ENCODE results near the gene SFPQ. TPM values are rescaled to one million over a fixed set of nuclear protein-coding genes. Genes with fewer than 3 reads are reported as not detected.

Gene SFPQ, protein sequence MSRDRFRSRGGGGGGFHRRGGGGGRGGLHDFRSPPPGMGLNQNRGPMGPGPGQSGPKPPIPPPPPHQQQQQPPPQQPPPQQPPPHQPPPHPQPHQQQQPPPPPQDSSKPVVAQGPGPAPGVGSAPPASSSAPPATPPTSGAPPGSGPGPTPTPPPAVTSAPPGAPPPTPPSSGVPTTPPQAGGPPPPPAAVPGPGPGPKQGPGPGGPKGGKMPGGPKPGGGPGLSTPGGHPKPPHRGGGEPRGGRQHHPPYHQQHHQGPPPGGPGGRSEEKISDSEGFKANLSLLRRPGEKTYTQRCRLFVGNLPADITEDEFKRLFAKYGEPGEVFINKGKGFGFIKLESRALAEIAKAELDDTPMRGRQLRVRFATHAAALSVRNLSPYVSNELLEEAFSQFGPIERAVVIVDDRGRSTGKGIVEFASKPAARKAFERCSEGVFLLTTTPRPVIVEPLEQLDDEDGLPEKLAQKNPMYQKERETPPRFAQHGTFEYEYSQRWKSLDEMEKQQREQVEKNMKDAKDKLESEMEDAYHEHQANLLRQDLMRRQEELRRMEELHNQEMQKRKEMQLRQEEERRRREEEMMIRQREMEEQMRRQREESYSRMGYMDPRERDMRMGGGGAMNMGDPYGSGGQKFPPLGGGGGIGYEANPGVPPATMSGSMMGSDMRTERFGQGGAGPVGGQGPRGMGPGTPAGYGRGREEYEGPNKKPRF
- total RNA-seq, result 381 and 432 TPM in 2 replicates

DNA sequence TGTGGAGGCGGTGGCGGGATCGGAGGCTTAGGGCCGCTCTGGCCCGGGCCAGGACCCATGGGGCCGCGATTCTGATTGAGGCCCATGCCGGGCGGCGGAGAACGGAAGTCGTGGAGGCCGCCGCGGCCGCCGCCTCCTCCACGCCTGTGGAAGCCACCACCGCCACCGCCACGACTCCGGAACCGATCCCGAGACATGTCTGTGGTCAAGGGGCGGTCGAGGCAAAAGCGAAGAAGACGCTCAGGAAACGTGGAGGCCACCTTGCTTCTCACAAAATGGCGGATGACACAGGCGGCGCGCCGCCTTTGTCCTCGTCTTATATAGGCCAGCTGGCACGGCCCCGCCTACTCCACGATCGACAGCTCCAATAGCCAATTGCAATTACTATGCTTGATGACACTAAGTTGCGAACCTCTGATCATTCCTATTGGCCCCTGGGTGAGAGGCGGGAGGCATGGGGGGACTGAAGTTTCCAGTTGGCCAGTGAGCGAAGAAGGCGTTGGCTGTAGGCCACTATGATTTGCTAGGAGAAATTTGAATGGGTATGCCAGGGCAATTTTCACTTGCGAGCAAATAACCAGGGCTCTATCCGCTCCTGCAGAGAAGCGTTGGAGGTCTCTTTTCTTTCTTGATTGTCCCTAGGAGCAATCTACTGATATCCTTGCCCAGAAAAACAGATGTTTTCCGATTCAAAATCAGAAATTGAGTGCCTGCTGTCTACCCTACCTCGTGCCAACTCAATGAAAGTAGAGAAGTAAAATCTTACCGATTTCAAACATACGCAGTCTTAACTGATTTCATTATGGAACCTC, at the start of gene SFPQ:
Gene SFPQ, minus strand, starts transcription at position 293 of the 812 bp plus-strand sequence. Its CDS starts 96 bp downstream, at position 197.

Small RNA genes within 50 kb of the gene (small RNA-seq; reads per million reads assigned to genes)
- gene RF00019, result not detected

Other genes with a start within 250 kb of the SFPQ start
- 16.4 and 20.7 TPM in 2 replicates for gene TMEM35B, start 207.8 kb downstream of the SFPQ start, total RNA-seq
- gene ZMYM6, start 161.2 kb downstream of the SFPQ start, total RNA-seq, result 27.6 and 27.9 TPM in 2 replicates
- gene ZMYM1, start 113.8 kb downstream of the SFPQ start, total RNA-seq, result 33.6 and 49.5 TPM in 2 replicates
- gene ZMYM4, start 75.6 kb upstream of the SFPQ start, total RNA-seq, result 66.8 and 68.6 TPM in 2 replicates